Stomach (tissue), 8 donors: ENCODE results near the gene OSCAR. TPM values are rescaled to one million over a fixed set of nuclear protein-coding genes. Genes with fewer than 3 reads are reported as not detected.

Experiments
- polyA plus RNA-seq, 3 donors: library from polyadenylated mRNA; stranded (reverse); fragments of 200-250 nt; gene quantifications; one replicate each; pipeline ENCODE4 v1.2.3, GENCODE V29; 2013
- total RNA-seq, 5 donors: library from RNA; depleted of rRNA; stranded (reverse); fragments of >200 nt; gene quantifications; one replicate each; pipeline versions ENCODE4 v1.1.0 to v1.2.3, GENCODE V29; 2014 to 2016
- donor health status: healthy with polysubstance abuse.
- donor health status: Bipolar disorder and iron deficiency.
- donor health status: healthy.

Gene OSCAR
- total and polyA plus RNA-seq, 8 donors: 0.45 to 2.6 (median 0.88) TPM; not detected in 4

Other genes starting within 250 kb of the OSCAR start
- gene MYADM, start 232.9 kb downstream of the OSCAR start, total RNA-seq: 100 to 1,000 TPM in 2 of 5 donors, 10 to 100 TPM in 3; 20.7 to 195 (median 72.8) TPM
- 10 to 100 TPM; 24.0 to 28.9 (median 24.5) TPM for gene MYADM, start 232.9 kb downstream of the OSCAR start, polyA plus RNA-seq
- not detected for gene PRKCG, start 218.6 kb downstream of the OSCAR start, total RNA-seq
- gene PRKCG, start 218.6 kb downstream of the OSCAR start, polyA plus RNA-seq: under 1 TPM in 2 of 3 donors, not detected in 1; 0.25 to 0.30 TPM
- not detected for gene CACNG7, start 191.5 kb downstream of the OSCAR start, total RNA-seq
- under 1 TPM in 1 of 3 donors, not detected in 2; 0.05 TPM for gene CACNG7, start 191.5 kb downstream of the OSCAR start, polyA plus RNA-seq
- under 1 TPM in 2 of 5 donors, not detected in 3; under 0.01 to 0.45 TPM for gene CACNG8, start 137.9 kb downstream of the OSCAR start, total RNA-seq
- under 1 TPM in 2 of 3 donors, not detected in 1; under 0.01 to 0.03 TPM for gene CACNG8, start 137.9 kb downstream of the OSCAR start, polyA plus RNA-seq
- gene CACNG6, start 109.2 kb downstream of the OSCAR start, total RNA-seq: under 1 TPM in 1 of 5 donors, not detected in 4; 0.58 TPM
- under 1 TPM in 2 of 3 donors, not detected in 1; 0.13 to 0.46 TPM for gene CACNG6, start 109.2 kb downstream of the OSCAR start, polyA plus RNA-seq
- not detected for gene VSTM1, start 36.9 kb downstream of the OSCAR start, total RNA-seq
- gene VSTM1, start 36.9 kb downstream of the OSCAR start, polyA plus RNA-seq: not detected
- gene TARM1, start 19.4 kb downstream of the OSCAR start, total RNA-seq: not detected
- not detected for gene TARM1, start 19.4 kb downstream of the OSCAR start, polyA plus RNA-seq
- 100 to 1,000 TPM in 1 of 5 donors, 10 to 100 TPM in 1, 1 to 10 TPM in 2, not detected in 1; 7.0 to 401 (median 16.2) TPM for gene NDUFA3, start 2.1 kb upstream of the OSCAR start, total RNA-seq
- 100 to 1,000 TPM; 253 to 356 (median 281) TPM for gene NDUFA3, start 2.1 kb upstream of the OSCAR start, polyA plus RNA-seq
- 10 to 100 TPM in 1 of 5 donors, 1 to 10 TPM in 2, under 1 TPM in 1, not detected in 1; 0.45 to 10.9 (median 4.8) TPM for gene TFPT, start 14.9 kb upstream of the OSCAR start, total RNA-seq
- gene TFPT, start 14.9 kb upstream of the OSCAR start, polyA plus RNA-seq: 10 to 100 TPM; 22.9 to 31.8 (median 23.1) TPM
- 10 to 100 TPM; 22.8 to 98.2 (median 27.8) TPM for gene PRPF31, start 15.0 kb upstream of the OSCAR start, total RNA-seq
- gene PRPF31, start 15.0 kb upstream of the OSCAR start, polyA plus RNA-seq: 10 to 100 TPM; 46.3 to 53.1 (median 46.3) TPM
- 100 to 1,000 TPM in 1 of 5 donors, 10 to 100 TPM in 4; 11.2 to 100 (median 36.2) TPM for gene CNOT3, start 37.0 kb upstream of the OSCAR start, total RNA-seq
- gene CNOT3, start 37.0 kb upstream of the OSCAR start, polyA plus RNA-seq: 10 to 100 TPM; 18.2 to 40.5 (median 22.3) TPM
- gene LENG1, start 58.9 kb upstream of the OSCAR start, total RNA-seq: 10 to 100 TPM in 2 of 5 donors, 1 to 10 TPM in 1, not detected in 2; 4.2 to 35.6 (median 21.0) TPM
- 10 to 100 TPM in 1 of 3 donors, 1 to 10 TPM in 2; 8.2 to 12.0 (median 8.6) TPM for gene LENG1, start 58.9 kb upstream of the OSCAR start, polyA plus RNA-seq
- gene TMC4, start 72.4 kb upstream of the OSCAR start, total RNA-seq: 10 to 100 TPM; 28.0 to 99.5 (median 47.1) TPM
- gene TMC4, start 72.4 kb upstream of the OSCAR start, polyA plus RNA-seq: 10 to 100 TPM; 33.4 to 49.8 (median 39.3) TPM
- gene MBOAT7, start 88.8 kb upstream of the OSCAR start, total RNA-seq: 1,000 to 10,000 TPM in 1 of 5 donors, 100 to 1,000 TPM in 1, 10 to 100 TPM in 3; 22.0 to 1,215 (median 95.1) TPM
- gene MBOAT7, start 88.8 kb upstream of the OSCAR start, polyA plus RNA-seq: 10 to 100 TPM; 14.1 to 20.6 (median 19.1) TPM
- 100 to 1,000 TPM in 1 of 5 donors, 10 to 100 TPM in 4; 25.5 to 147 (median 34.5) TPM for gene TSEN34, start 90.5 kb upstream of the OSCAR start, total RNA-seq
- gene TSEN34, start 90.5 kb upstream of the OSCAR start, polyA plus RNA-seq: 10 to 100 TPM; 35.3 to 54.1 (median 45.1) TPM
- gene RPS9, start 100.1 kb upstream of the OSCAR start, total RNA-seq: 1,000 to 10,000 TPM in 4 of 5 donors, 100 to 1,000 TPM in 1; 634 to 2,012 (median 1,471) TPM
- gene RPS9, start 100.1 kb upstream of the OSCAR start, polyA plus RNA-seq: 1,000 to 10,000 TPM; 4,159 to 5,346 (median 4,356) TPM
- 10 to 100 TPM in 1 of 5 donors, 1 to 10 TPM in 2, under 1 TPM in 1, not detected in 1; 0.89 to 74.7 (median 2.4) TPM for gene LILRB3, start 122.2 kb upstream of the OSCAR start, total RNA-seq
- 1 to 10 TPM; 1.7 to 3.0 (median 2.5) TPM for gene LILRB3, start 122.2 kb upstream of the OSCAR start, polyA plus RNA-seq
- 1 to 10 TPM in 2 of 5 donors, under 1 TPM in 2, not detected in 1; 0.37 to 3.8 (median 1.4) TPM for gene LILRA6, start 142.0 kb upstream of the OSCAR start, total RNA-seq
- gene LILRA6, start 142.0 kb upstream of the OSCAR start, polyA plus RNA-seq: 1 to 10 TPM in 1 of 3 donors, under 1 TPM in 2; 0.20 to 1.8 (median 0.81) TPM
- gene LILRB5, start 156.5 kb upstream of the OSCAR start, total RNA-seq: 10 to 100 TPM in 1 of 5 donors, 1 to 10 TPM in 3, not detected in 1; 2.8 to 40.8 (median 5.0) TPM
- 1 to 10 TPM in 2 of 3 donors, under 1 TPM in 1; 0.28 to 3.4 (median 3.0) TPM for gene LILRB5, start 156.5 kb upstream of the OSCAR start, polyA plus RNA-seq
- 1 to 10 TPM in 3 of 5 donors, under 1 TPM in 1, not detected in 1; 0.87 to 2.2 (median 1.2) TPM for gene LILRB2, start 180.3 kb upstream of the OSCAR start, total RNA-seq
- 1 to 10 TPM; 1.1 to 2.0 (median 1.2) TPM for gene LILRB2, start 180.3 kb upstream of the OSCAR start, polyA plus RNA-seq
- 1 to 10 TPM in 3 of 5 donors, not detected in 2; 2.6 to 8.5 (median 2.9) TPM for gene LILRA5, start 212.4 kb upstream of the OSCAR start, total RNA-seq
- 1 to 10 TPM; 1.1 to 2.9 (median 1.2) TPM for gene LILRA5, start 212.4 kb upstream of the OSCAR start, polyA plus RNA-seq
- not detected for gene LILRA4, start 238.4 kb upstream of the OSCAR start, total RNA-seq
- not detected for gene LILRA4, start 238.4 kb upstream of the OSCAR start, polyA plus RNA-seq